ENCODE data around the gene DEFB132. TPM values are rescaled to one million over a fixed set of nuclear protein-coding genes. Genes with fewer than 3 reads are reported as not detected.
"Not testable (repeated sequence)": the region's sequence is repeated elsewhere in the genome, so short reads cannot be mapped to it uniquely, and the experiment has no call there.

Gene DEFB132
- total and polyA plus RNA-seq, 2 experiments from 2014 or later, result not detected

- H3K4me3 ChIP-seq, result no peak overlapping the region
- Mint-ChIP-seq H3K27ac (no peak overlapping the region), H3K4me3 (no peak overlapping the region), H3K9me3 (peaks cover 5% of the 10 kb centered on the region; the same call in 2 of the 3 replicates), H3K36me3 (ENCODE audit: low read depth) (no peaks in the 10 kb centered on the region), H3K27me3 (ENCODE audit: insufficient read depth, low read depth, poor library complexity) (peaks cover 82% of the 10 kb centered on the region), H3K4me1 (peaks cover 9% of the 10 kb centered on the region; the same call in 2 of the 3 replicates)
- peaks cover 99% of the 10 kb centered on the region for H3K27me3 ChIP-seq (ENCODE audit: insufficient read depth)
- no peak overlapping the region for H2AFZ ChIP-seq
- no peaks in the 10 kb centered on the region for H3K9me2 ChIP-seq (ENCODE audit: insufficient read depth)
- H3K4me1 ChIP-seq (ENCODE audit: insufficient read depth), result peaks cover 4% of the 10 kb centered on the region; the same call in 1 of the 2 replicates
- no peaks in the 10 kb centered on the region for H3K79me2 ChIP-seq (replicated peaks; ENCODE audit: insufficient read depth)
- H3K36me3 ChIP-seq (ENCODE audit: insufficient read depth), result no peaks in the 10 kb centered on the region
- H3F3A ChIP-seq (replicated peaks; ENCODE audit: low read depth), result no peaks in the 10 kb centered on the region
- H3K4me2 ChIP-seq, result no peak overlapping the region
- H3K27ac ChIP-seq (ENCODE audit: low read depth), result no peak overlapping the region
- H4K20me1 ChIP-seq (replicated peaks; ENCODE audit: insufficient read depth), result peaks cover 7% of the 10 kb centered on the region; the same call in 1 of the 2 replicates
- no peak for TF ChIP-seq POLR2AphosphoS5 (IDR thresholded peaks at IDR 0.05; ENCODE audit: low read depth)
- no peak for TF ChIP-seq CREB1 (CRISPR knock-in tag; IDR thresholded peaks at IDR 0.05; ENCODE audit: low read depth)
- TF ChIP-seq EZH2phosphoT487 (IDR thresholded peaks at IDR 0.05; ENCODE audit: unreplicated experiment), result no peak
- no peak for TF ChIP-seq NANOG (IDR thresholded peaks at IDR 0.05; ENCODE audit: borderline replicate concordance)
- TF ChIP-seq REST (IDR thresholded peaks at IDR 0.05; ENCODE audit: unreplicated experiment), result no peak
- no peak for TF ChIP-seq ZNF114 (CRISPR knock-in tag; IDR thresholded peaks at IDR 0.05)
- no peak for TF ChIP-seq ZNF331 (CRISPR knock-in tag; IDR thresholded peaks at IDR 0.05; ENCODE audit: low read depth)
- no peak for TF ChIP-seq EZH2 (IDR thresholded peaks at IDR 0.05; ENCODE audit: low read depth, unreplicated experiment)
- ATAC-seq (no peak), DNase-seq (ENCODE audit: low spot score) (no peak)
These were observed 4.7 kb upstream of the DEFB132 start for GRCh38 chr20:252801-253200.

- not testable (repeated sequence) for H3K4me1 ChIP-seq (ENCODE audit: insufficient read depth); ATAC-seq; H2AFZ ChIP-seq; H3K79me2 ChIP-seq (replicated peaks; ENCODE audit: insufficient read depth); H4K20me1 ChIP-seq (replicated peaks; ENCODE audit: insufficient read depth); H3K9me3 Mint-ChIP-seq; H3K4me2 ChIP-seq; H3K27ac Mint-ChIP-seq; H3K36me3 Mint-ChIP-seq (ENCODE audit: low read depth); H3K4me3 Mint-ChIP-seq; H3F3A ChIP-seq (replicated peaks; ENCODE audit: low read depth); H3K4me3 ChIP-seq; H3K9me2 ChIP-seq (ENCODE audit: insufficient read depth); H3K36me3 ChIP-seq (ENCODE audit: insufficient read depth); H3K27ac ChIP-seq (ENCODE audit: low read depth)
- peak; percentile 27 for DNase-seq (ENCODE audit: low spot score)
- Mint-ChIP-seq H3K4me1 (peaks cover 11% of the 10 kb centered on the region; the same call in 2 of the 3 replicates), H3K27me3 (ENCODE audit: insufficient read depth, low read depth, poor library complexity) (peaks cover 86% of the 10 kb centered on the region)
- H3K27me3 ChIP-seq (ENCODE audit: insufficient read depth), result peaks cover 99% of the 10 kb centered on the region
These were observed 4.1 kb upstream of the DEFB132 start for GRCh38 chr20:253447-253846.

All from GM23338 (cell line).